ENCODE measurements around the gene CTDSPL.

CTDSPL gene

DNA sequence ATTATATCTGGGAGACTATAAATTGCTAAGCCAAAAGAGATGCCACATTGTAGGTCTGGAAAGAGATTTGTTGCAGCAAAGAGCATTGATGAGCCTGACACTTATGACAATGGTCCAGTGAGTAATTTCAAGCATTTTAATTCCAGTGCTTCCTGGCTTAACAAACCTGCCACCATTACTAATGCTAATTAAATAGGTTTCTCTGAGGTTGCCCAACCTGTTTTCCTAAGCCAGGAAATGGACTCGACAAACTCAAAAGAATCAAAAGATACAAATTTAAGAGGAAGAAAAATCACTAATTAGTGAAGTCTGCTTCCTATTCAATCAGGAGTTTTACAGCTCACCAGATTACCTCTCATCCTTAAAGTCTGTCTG, 36.7 kb upstream of the CTDSPL start:
- Histone ChIP-seq H3K9me3 (ENCODE audit: control insufficient read depth, insufficient read depth, low read depth, low read length) (no peaks in the 10 kb centered on the region), H3K36me3 (ENCODE audit: control insufficient read depth in 2 of 2, insufficient read depth in 1 of 2, low read length in 2 of 2) (no peaks in the 10 kb centered on the region), H3K27ac (ENCODE audit: extremely low read depth, low read depth, low read length) (no peak overlapping the region), H3K4me3 (ENCODE audit: low read depth, low read length) (no peak overlapping the region), H3K4me1 (ENCODE audit: control insufficient read depth, insufficient read depth, low read length) (no peaks in the 10 kb centered on the region)
- ChIA-PET POLR2A (no interaction called here), CTCF (interaction anchor here (1.1 kb wide), 1 partner anchor 10 kb away, joined by 3 read pairs; no protein-coding TSS in a partner anchor)
- TF ChIP-seq KLF1 (tag by site-specific recombination; IDR thresholded peaks at IDR 0.05) (no peak), ZNF174 (tag by site-specific recombination; IDR thresholded peaks at IDR 0.05) (no peak), GLI2 (tag by site-specific recombination; IDR thresholded peaks at IDR 0.05; ENCODE audit: borderline replicate concordance, low read depth) (no peak), ZNF426 (tag by site-specific recombination; IDR thresholded peaks at IDR 0.05) (no peak), ZNF843 (tag by site-specific recombination; IDR thresholded peaks at IDR 0.05) (no peak), ZNF626 (tag by site-specific recombination; IDR thresholded peaks at IDR 0.05) (no peak), ZBTB7A (tag by site-specific recombination; IDR thresholded peaks at IDR 0.05; ENCODE audit: low read depth) (no peak), OSR2 (tag by site-specific recombination; IDR thresholded peaks at IDR 0.05) (no peak)

- Histone ChIP-seq H3K36me3 (ENCODE audit: control insufficient read depth in 2 of 2, insufficient read depth in 1 of 2, low read length in 2 of 2) (no peaks in the 10 kb centered on the region), H3K4me1 (ENCODE audit: control insufficient read depth, insufficient read depth, low read length) (no peaks in the 10 kb centered on the region), H3K27ac (ENCODE audit: extremely low read depth, low read depth, low read length) (no peak overlapping the region), H3K9me3 (ENCODE audit: control insufficient read depth, insufficient read depth, low read depth, low read length) (no peaks in the 10 kb centered on the region), H3K4me3 (ENCODE audit: low read depth, low read length) (no peak overlapping the region)
- ChIA-PET CTCF (interaction anchor here (0.6 to 1.1 kb wide), 2 partner anchors 11 to 177 kb away, joined by 3 read pairs; no protein-coding TSS in a partner anchor), POLR2A (no interaction called here)
- TF ChIP-seq MEIS1 (CRISPR knock-in tag; IDR thresholded peaks at IDR 0.05; ENCODE audit: borderline replicate concordance) (no peak), ZNF629 (tag by site-specific recombination; IDR thresholded peaks at IDR 0.05) (no peak), GLI2 (tag by site-specific recombination; IDR thresholded peaks at IDR 0.05; ENCODE audit: borderline replicate concordance, low read depth) (no peak), ZSCAN18 (tag by site-specific recombination; IDR thresholded peaks at IDR 0.05) (no peak), ZNF292 (tag by site-specific recombination; IDR thresholded peaks at IDR 0.05; ENCODE audit: borderline replicate concordance, low read depth) (no peak), ZNF248 (tag by site-specific recombination; IDR thresholded peaks at IDR 0.05) (no peak), ZNF707 (tag by site-specific recombination; IDR thresholded peaks at IDR 0.05) (no peak), ZNF555 (tag by site-specific recombination; conservative IDR thresholded peaks at IDR 0.05) (no peak), ZNF112 (tag by site-specific recombination; IDR thresholded peaks at IDR 0.05) (no peak), PRDM1 (tag by site-specific recombination; IDR thresholded peaks at IDR 0.05) (no peak), ZNF654 (tag by site-specific recombination; IDR thresholded peaks at IDR 0.05; ENCODE audit: low read depth) (no peak), ZNF621 (tag by site-specific recombination; IDR thresholded peaks at IDR 0.05) (no peak), ZNF521 (tag by site-specific recombination; IDR thresholded peaks at IDR 0.05) (no peak), ZNF510 (tag by site-specific recombination; IDR thresholded peaks at IDR 0.05; ENCODE audit: insufficient replicate concordance) (no peak), KLF7 (tag by site-specific recombination; IDR thresholded peaks at IDR 0.05; ENCODE audit: borderline replicate concordance) (no peak), ZNF777 (tag by site-specific recombination; IDR thresholded peaks at IDR 0.05; ENCODE audit: borderline replicate concordance) (no peak), ZNF133 (tag by site-specific recombination; IDR thresholded peaks at IDR 0.05) (no peak), MZF1 (tag by site-specific recombination; IDR thresholded peaks at IDR 0.05; ENCODE audit: borderline replicate concordance) (no peak)
These were observed 35.8 kb upstream of the CTDSPL start for GRCh38 chr3:37825744-37826400.
